ENCODE data around the gene OR10K1.
A peak's percentile ranks its signal among the peaks of the same experiment; 100 is the strongest.

GRCh38 chr1:158496374-158496773, 34.7 kb downstream of the OR10K1 start:
- peak; percentile 35 for TF ChIP-seq CTCF (IDR thresholded peaks at IDR 0.05)
- TF ChIP-seq EZH2 (IDR thresholded peaks at IDR 0.05; ENCODE audit: borderline replicate concordance, insufficient read depth, low read depth, low read length, poor library complexity, severe bottlenecking) = no peak
